Lower leg skin (tissue), 3 donors: ENCODE results near the gene KIAA0825.

Experiments
- POLR2A ChIP-seq, 2 donors: fragments of 450-650 bp; IDR thresholded peaks; one replicate each; pipeline ENCODE4 v1.6.1; 2016 to 2017; ENCODE audit warnings: antibody characterized with exemption in 2 of 2, mild to moderate bottlenecking in 1 of 2, moderate library complexity in 1 of 2
- TF ChIP-seq, protein P1 (sequence below), 3 donors: fragments of 450-650 bp; IDR thresholded peaks; one replicate each; pipeline ENCODE4 v1.5.1; 2016; ENCODE audit warnings: antibody characterized with exemption in 3 of 3, mild to moderate bottlenecking in 3 of 3, moderate library complexity in 2 of 3

DNA sequence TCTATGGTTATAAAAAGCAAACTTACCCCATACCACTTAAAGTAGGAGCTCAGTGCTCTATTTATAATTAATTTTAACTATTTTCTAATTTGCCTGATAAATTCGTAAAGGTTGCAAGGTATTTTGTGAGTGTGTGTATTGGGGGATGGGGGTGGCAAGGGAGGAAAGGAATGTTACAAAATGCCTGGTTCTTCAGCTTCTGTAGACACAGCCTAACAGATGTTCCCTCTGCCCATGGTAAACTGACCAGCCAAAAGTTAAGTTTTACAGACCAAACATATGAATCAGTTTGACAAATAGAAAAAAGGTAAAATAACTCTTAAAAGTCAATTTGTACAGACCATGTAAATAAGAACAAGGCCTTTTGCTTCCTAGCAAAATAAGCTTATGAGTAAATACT is 232.6 kb downstream of the KIAA0825 start:
- TF ChIP-seq, protein P1, sequence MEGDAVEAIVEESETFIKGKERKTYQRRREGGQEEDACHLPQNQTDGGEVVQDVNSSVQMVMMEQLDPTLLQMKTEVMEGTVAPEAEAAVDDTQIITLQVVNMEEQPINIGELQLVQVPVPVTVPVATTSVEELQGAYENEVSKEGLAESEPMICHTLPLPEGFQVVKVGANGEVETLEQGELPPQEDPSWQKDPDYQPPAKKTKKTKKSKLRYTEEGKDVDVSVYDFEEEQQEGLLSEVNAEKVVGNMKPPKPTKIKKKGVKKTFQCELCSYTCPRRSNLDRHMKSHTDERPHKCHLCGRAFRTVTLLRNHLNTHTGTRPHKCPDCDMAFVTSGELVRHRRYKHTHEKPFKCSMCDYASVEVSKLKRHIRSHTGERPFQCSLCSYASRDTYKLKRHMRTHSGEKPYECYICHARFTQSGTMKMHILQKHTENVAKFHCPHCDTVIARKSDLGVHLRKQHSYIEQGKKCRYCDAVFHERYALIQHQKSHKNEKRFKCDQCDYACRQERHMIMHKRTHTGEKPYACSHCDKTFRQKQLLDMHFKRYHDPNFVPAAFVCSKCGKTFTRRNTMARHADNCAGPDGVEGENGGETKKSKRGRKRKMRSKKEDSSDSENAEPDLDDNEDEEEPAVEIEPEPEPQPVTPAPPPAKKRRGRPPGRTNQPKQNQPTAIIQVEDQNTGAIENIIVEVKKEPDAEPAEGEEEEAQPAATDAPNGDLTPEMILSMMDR (IDR thresholded peaks at IDR 0.05): no peak
- no peak for TF ChIP-seq POLR2A (IDR thresholded peaks at IDR 0.05)
